RPMI8226 (cell line): ENCODE results near the gene ANXA6.
"Not testable (repeated sequence)": the region's sequence is repeated elsewhere in the genome, so short reads cannot be mapped to it uniquely, and the experiment has no call there.

Experiments
- DNase-seq: peaks from one replicate; pipeline ENCODE4 v3.0.0-alpha.2; 2015

ANXA6 gene

GRCh38 chr5:151180291-151180690 lies 22.7 kb upstream of the ANXA6 start:
- no peak for DNase-seq

DNA sequence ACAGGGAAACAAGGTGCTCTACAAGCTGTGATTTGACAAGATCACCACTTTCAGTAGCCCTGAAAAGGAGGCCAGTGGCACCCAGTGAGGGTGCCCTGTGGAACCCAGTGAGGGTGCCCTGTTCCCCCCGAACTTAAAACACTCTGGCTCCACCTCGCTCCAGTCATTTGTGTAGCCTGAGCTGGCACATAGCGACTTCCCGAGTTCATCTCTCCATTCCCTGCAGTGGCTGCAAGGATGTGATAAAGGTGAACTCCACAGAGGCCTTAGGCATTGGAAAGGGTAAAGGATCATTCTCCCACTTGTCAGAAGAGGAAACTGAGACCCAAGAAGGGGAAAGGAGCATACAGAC lies 21.9 kb upstream of the ANXA6 start:
- no peak for DNase-seq

DNA sequence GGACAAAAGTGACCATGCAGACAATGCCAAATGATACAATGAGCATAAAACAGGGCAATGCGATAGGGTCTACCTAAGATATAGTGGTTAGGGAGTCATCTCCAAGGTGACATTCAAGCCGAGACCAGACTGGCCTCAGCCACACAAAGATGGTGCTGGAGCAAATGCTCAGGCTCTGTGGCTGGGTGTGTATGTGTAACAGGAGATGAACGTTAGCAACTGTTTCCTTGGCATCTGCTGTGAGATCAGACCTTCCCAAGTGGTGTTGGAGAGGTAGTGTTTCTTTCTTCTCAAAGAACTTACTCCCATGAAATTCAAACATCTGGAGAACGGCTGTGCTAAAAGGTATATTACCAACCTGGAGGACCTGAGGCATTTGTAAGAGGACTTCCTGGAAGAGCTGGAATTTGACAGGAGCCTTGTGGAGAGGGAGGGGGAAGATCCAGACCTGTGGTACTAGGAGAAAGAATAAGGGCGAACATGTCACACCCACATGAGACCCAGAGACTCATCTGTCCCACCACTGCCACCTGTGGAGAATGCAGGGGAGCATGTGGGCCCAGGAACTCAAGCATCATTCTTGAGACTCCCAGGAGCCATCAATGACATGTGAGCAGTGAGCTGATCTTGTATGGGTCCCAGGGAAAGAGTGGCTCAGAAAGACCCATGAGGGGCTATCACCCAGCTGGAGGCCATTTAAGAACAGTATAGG lies 21.4 kb upstream of the ANXA6 start:
- DNase-seq: no peak

GRCh38 chr5:151178372-151178771 lies 20.8 kb upstream of the ANXA6 start:
- no peak for DNase-seq

DNA sequence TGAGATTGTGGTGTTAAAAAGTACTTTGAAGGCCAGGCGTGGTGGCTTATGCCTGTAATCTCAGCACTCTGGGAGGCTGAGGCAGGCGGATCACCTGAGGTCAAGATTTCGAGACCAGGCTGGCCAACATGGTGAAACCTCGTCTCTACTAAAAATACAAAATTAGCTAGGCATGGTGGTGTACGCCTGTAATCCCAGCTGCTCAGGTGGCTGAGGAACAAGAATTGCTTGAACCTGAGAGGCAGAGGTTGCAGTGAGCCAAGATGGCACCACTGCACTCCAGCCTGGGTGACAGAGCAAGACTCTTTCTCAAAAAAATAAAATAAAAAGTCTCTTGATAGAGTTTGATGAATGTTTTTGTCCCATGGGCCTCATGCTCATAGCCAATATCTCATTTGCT lies 18.7 kb upstream of the ANXA6 start:
- not testable (repeated sequence) for DNase-seq

- DNase-seq: no peak
Measured at GRCh38 chr5:151174612-151175101, 17.1 kb upstream of the ANXA6 start.

DNA sequence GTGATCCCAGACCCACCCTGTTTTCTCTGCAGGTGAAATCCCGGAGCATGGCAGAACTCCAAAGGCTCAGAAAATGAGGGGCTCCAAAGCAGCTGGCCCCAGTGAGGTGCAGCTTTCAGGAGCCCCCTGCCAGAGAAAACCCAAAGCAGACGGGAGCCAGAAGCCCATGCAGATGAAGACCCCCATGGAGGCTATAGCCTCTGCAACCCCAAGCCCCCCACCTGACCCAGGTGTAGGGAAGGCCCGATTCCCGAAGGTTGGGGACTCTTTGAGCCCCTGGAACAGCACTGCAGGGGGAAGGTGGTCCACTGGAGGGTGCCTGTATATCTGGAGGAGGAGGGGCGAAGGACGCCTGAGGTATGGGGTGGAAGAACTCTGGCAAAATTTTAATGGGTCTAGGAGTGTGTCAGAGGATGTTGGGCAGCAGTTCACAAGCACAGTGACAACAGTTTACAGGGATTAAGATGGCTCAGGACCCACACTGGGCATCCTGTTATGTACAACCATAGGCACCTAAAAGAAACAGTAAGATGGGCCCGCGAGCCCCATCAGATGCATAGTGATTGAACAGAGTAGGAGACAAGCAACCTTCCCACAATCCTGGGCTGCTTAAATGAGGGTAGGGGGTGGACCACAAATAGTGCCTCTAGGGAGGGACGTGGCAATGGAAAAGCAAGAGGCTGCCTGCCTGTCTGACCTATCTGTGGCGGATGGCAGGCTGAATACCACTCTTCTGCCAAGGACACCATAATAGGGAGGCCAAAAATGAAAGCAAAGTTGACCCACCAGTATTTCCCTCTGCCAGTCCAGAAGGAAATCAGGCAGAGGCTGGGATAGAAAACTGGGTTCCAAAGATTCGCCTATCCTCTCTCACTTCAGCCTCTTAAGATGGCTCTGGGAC lies 16.4 kb upstream of the ANXA6 start:
- no peak for DNase-seq

DNA sequence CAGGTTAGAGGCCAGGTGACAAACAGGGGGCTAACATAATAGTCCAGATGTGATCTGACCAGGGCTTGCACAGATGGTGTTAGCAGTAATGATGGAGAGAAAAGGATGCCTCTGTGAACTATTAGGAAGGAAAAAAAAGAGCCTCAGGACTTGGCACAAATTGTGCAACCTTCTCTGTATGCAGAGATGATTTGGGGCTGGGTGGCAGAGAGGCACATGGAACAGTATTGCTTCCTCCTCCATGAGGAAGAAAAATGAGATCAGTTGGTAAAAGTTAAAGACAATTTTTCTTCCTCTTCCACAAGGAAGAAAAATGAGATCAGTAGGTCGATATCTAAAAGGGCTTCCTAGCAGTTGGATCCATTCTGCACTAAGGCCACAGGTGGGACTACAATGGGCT lies 13.9 kb upstream of the ANXA6 start:
- no peak for DNase-seq

GRCh38 chr5:151168602-151169344 lies 11.2 kb upstream of the ANXA6 start:
- DNase-seq: no peak

- DNase-seq: no peak
Measured at GRCh38 chr5:151167022-151167421, 9.4 kb upstream of the ANXA6 start.

GRCh38 chr5:151164687-151165392 lies 7.3 kb upstream of the ANXA6 start:
- DNase-seq: peak; percentile 69

- no peak for DNase-seq
Measured at GRCh38 chr5:151162776-151163175, 5.2 kb upstream of the ANXA6 start.

GRCh38 chr5:151159649-151160373 lies 2.2 kb upstream of the ANXA6 start:
- DNase-seq: no peak

GRCh38 chr5:151158287-151158661 lies 695 bp upstream of the ANXA6 start:
- no peak for DNase-seq

GRCh38 chr5:151156507-151157420 lies 815 bp downstream of the ANXA6 start:
- DNase-seq: no peak

- DNase-seq: no peak
Measured at GRCh38 chr5:151155775-151156506, 1.6 kb downstream of the ANXA6 start.

DNA sequence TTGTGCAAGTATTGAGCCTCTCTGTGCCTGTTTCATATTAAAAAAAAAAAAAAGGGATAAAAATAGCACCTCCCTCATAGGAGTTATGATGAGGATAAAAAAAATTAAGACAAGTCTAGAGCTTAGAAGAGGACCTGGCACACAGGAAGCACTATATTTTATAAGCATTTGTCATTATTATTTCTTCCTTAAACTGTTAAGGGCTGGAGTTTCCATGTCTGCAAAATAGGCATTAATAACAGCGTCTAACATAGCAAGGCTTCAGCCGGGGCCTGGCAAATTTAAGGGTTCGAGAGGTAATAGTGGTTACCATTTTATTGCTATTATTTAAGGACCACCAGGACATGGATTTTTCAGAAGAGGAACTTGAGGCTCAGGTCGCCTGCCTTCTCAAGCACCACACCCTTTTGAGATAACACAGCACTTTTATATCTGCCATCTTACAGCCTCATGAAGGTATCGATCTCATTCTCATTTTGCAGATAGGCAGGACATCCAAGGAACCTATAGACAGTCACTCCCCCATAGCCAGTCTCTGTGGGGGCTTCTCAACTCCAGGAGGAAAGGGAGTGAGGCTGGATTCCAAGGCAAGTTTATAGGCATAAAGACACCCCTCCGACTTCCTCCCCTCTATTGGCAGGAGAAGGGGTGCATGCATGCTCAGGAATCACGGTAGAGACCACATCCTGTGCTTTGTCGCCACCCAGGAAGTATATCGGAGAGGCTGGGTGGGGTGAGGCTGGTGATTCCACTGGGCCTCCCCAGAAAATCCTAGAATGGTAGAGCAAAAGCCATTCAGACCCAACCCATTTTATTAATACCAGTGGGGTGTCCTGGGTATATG lies 2.4 kb downstream of the ANXA6 start:
- DNase-seq: no peak

DNA sequence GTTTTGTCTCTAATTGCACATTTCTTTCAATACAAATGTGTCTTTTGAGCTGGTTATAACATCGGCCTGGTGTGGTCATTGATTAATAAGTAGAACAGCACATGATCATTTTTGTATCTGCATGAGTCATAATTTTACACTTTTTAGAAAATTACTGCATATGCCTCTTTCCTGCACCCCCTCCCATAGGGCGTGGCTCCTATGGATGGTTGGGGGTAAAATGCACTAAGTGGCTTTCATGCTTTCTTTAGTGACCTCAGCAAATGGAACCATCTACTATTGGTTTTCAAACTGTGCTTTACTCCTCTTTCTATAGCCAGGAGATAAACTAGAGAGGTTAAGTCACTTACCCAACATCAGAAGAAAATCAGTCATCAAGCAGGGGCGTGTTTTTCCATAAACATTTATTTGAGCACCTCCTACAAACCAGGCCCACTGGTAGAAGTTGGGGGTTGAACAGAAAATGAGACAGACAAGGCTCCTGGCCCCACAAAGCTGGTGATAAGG lies 3.8 kb downstream of the ANXA6 start:
- no peak for DNase-seq

DNA sequence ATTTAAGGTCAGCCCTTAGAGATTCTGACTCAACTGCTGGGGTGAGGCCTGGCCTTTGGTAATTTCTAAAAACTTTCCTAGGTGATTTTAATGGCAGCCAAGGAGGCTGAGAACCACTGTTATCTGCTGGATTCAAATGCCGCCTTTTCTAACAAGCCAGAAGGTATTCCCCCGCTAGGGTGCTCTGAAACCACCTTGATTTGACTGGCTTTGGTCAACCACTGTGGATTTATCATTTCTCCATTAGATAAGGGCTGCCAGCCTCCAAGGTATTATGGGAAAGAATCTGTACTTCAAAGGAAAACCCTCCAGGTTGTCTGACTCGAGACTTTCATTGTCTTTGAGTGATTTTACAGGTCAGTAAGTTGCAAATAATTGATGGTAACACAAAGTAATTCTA lies 4.3 kb downstream of the ANXA6 start:
- no peak for DNase-seq
